DMS53 (cell line): ENCODE measurements around the gene SNCAIP.

ENCODE experiments used
- DNase-seq: peaks from one replicate; lab custom pipeline; 2025; lab: John Stamatoyannopoulos, UW

SNCAIP gene

DNA sequence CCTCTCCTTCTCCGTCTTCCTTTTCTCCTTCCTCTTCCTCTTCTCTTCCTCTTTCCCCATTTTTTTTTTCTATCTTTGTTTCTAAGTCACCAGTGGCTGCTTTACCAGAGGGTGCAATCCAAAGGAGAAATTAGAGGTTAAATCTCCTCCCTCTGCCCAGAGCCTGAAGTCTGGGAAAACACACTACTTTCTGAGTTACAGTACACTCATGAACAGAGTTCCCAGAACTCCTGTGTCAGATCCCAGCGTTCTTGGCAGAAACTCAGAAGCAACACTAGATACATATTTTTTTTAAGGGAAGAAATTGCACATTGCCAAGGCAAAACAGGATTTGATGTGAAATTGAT, 189.0 kb downstream of the SNCAIP start:
- DNase-seq, result no peak

- no peak for DNase-seq
Observed at GRCh38 chr5:122507045-122507444, 195.0 kb downstream of the SNCAIP start.

DNA sequence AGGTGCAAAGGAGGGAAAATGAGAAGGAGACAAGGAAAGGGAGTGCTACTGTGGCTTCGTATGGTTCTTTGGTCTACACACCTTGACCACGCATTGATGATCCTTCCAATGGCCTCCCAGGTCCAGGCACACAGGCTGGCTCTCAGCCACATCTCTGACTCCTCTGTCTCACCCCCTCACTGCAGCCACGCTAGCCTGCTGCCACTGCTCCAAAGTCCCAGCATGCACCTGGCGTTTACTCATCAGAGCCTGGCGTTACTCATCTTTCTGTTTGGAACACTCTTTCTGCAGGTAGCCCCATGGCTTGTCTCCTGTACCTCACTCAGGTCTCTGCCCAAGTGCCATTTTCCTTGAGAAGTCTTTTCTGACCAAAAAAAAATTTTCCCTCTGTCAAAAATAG, 195.5 kb downstream of the SNCAIP start:
- DNase-seq, result peak; percentile 34

DNA sequence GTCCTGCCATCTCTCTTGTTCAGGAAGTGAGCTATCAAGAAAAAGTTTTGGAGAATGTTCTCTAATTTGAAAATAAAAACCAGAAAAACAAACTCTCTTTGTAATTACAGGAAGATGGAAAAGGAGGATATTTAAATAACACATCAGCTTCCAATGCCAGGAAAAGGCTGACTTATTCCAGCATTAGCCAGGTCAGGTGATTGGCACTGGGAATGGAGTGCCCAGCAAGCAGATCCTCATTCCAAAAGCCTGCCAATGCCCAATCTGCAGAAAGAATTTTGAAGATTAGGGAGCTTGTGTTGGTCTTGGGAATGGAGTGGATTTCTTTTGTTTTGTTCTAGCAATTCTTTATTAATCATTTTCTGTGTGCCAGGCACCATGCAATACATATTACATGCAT, 196.6 kb downstream of the SNCAIP start:
- no peak for DNase-seq
